Panc1 (cell line): ENCODE measurements around the gene ACOD1. TPM values are rescaled to one million over a fixed set of nuclear protein-coding genes. Genes with fewer than 3 reads are reported as not detected.

ENCODE experiments used
- ATAC-seq: fragments of 200-7000 bp; cut with Tn5 transposase; 2 replicates; pipeline ENCODE4 v1.9.1; 2020; ENCODE audit warnings: mild to moderate bottlenecking, moderate library complexity
- BruUV-seq: library from RNA; stranded (reverse); fragments of 400-500 nt; replicated peaks from 2 replicates; lab custom pipeline; 2021; lab: Mats Ljungman, UMichigan
- CTCF ChIA-PET: fragments of 300-600 bp; sonication (Branson Sonifier 250); formaldehyde crosslinking; loops from one replicate; lab custom pipeline; 2022; ENCODE audit warnings: antibody characterized with exemption; lab: Charles Lee
- POLR2A ChIA-PET: fragments of 300-600 bp; sonication (Branson Sonifier 250); formaldehyde crosslinking; loops from one replicate; lab custom pipeline; 2022; ENCODE audit warnings: antibody characterized with exemption; lab: Charles Lee
- DNase-seq: peaks from one replicate; pipeline ENCODE4 v3.0.0-alpha.2; 2010; ENCODE audit warnings: low read depth, low spot score
- H3K27ac ChIP-seq: 2 replicates; pipeline ENCODE4 v1.5.1; 2011; ENCODE audit warnings: mild to moderate bottlenecking, low read length, inconsistent platforms
- H3K27me3 ChIP-seq: fragments of 200-500 bp; sonication (Bioruptor generic); 2 replicates; pipeline ENCODE4 v1.6.0; 2014; ENCODE audit warnings: low read length, inconsistent platforms; ENCODE audit not compliant: control insufficient read depth, insufficient read depth
- H3K36me3 ChIP-seq: fragments of 200-500 bp; sonication (Bioruptor generic); 2 replicates; pipeline ENCODE4 v1.5.1; 2014; ENCODE audit warnings: inconsistent platforms, mild to moderate bottlenecking, low read length, moderate library complexity; ENCODE audit not compliant: control insufficient read depth, insufficient read depth
- H3K4me1 ChIP-seq: 2 replicates; pipeline ENCODE4 v1.5.1; 2011; ENCODE audit warnings: inconsistent platforms, mild to moderate bottlenecking, low read length, moderate library complexity; ENCODE audit not compliant: control insufficient read depth, insufficient read depth
- H3K4me3 ChIP-seq, 2 experiments: 2 replicates each; pipeline ENCODE4 v1.5.1; 2011 to 2012; ENCODE audit warnings: low read depth in 2 of 2, low read length in 2 of 2, mild to moderate bottlenecking in 2 of 2, inconsistent platforms in 1 of 2, moderate library complexity in 1 of 2
- H3K9me3 ChIP-seq: fragments of 200-500 bp; sonication (Bioruptor generic); 2 replicates; pipeline ENCODE4 v1.5.1; 2014; ENCODE audit warnings: low read depth, mild to moderate bottlenecking, inconsistent platforms, low read length, moderate library complexity; ENCODE audit not compliant: control insufficient read depth, insufficient read depth
- CTCF ChIP-seq: fragments of 450-650 bp; IDR thresholded peaks from 2 replicates; pipeline ENCODE4 v1.5.1; 2017; ENCODE audit warnings: mild to moderate bottlenecking
- POLR2AphosphoS5 ChIP-seq: IDR thresholded peaks from 2 replicates; pipeline ENCODE4 v1.6.1; 2012; ENCODE audit warnings: mild to moderate bottlenecking, low read depth, low read length, moderate library complexity
- REST ChIP-seq, 2 experiments: IDR thresholded peaks; 2 replicates each; pipeline ENCODE4 v1.6.1; 2011 to 2012; ENCODE audit warnings: low read depth in 2 of 2, control low read depth in 1 of 2, low read length in 1 of 2, mild to moderate bottlenecking in 1 of 2, moderate library complexity in 1 of 2; ENCODE audit not compliant: insufficient read depth in 1 of 2
- SIN3A ChIP-seq: IDR thresholded peaks from 2 replicates; pipeline ENCODE4 v1.6.1; 2012; ENCODE audit warnings: low read depth, mild to moderate bottlenecking, low read length, moderate library complexity, borderline replicate concordance; ENCODE audit not compliant: insufficient read depth
- TCF7L2 ChIP-seq: IDR thresholded peaks from 2 replicates; pipeline ENCODE4 v1.6.1; 2011; ENCODE audit warnings: mild to moderate bottlenecking, low read depth, low read length, inconsistent platforms
- in situ Hi-C: cut with HindIII; loops from 2 replicates; pipeline ENCODE4 v1.10.0; 2016; ENCODE audit warnings: low sequenced_read_pairs, low pct_unique_long_range_greater_than_20kb
- intact Hi-C: fragments of 100-400 bp; cut with micrococcal nuclease; formaldehyde crosslinking; loops from one replicate; pipeline ENCODE4 v1.10.0; 2022; ENCODE audit not compliant: unreplicated experiment
- total RNA-seq: library from RNA; stranded (reverse); gene quantifications from one replicate; pipeline ENCODE4 v1.2.1, GENCODE V29; 2021; ENCODE audit not compliant: unreplicated experiment

The ACOD1 gene
- total RNA-seq, 1 experiment from 2014 or later, result not detected

- TF ChIP-seq CTCF (no peak), REST (IDR thresholded peaks at IDR 0.05; ENCODE audit: insufficient read depth in 1 of 2, low read depth in 2 of 2, low read length in 1 of 2) (no peak), SIN3A (no peak), TCF7L2 (no peak), POLR2AphosphoS5 (no peak)
- ChIA-PET POLR2A (no interaction called here), CTCF (no interaction called here)
- H3K36me3 ChIP-seq, result no peaks in the 10 kb centered on the region
- no peaks in the 10 kb centered on the region for H3K9me3 ChIP-seq
- no peaks in the 10 kb centered on the region for H3K4me1 ChIP-seq
- H3K27ac ChIP-seq, result no peak overlapping the region
- in situ Hi-C loops (no loop called here), intact Hi-C loops (no loop called here)
- DNase-seq (no peak), ATAC-seq (no peak)
- H3K27me3 ChIP-seq, result no peaks in the 10 kb centered on the region
- H3K4me3 ChIP-seq, result no peak overlapping the region
- no TSS peak for BruUV-seq
Observed at GRCh38 chr13:76942363-76942762, 5.9 kb upstream of the ACOD1 start.

GRCh38 chr13:76943646-76944045 lies 4.7 kb upstream of the ACOD1 start:
- CTCF ChIA-PET, result no interaction called here
- BruUV-seq, result no TSS peak
- in situ Hi-C loops (no loop called here), intact Hi-C loops (no loop called here)
- TF ChIP-seq TCF7L2 (no peak), CTCF (no peak), SIN3A (no peak), REST (IDR thresholded peaks at IDR 0.05; ENCODE audit: insufficient read depth in 1 of 2, low read depth in 2 of 2, low read length in 1 of 2) (no peak), POLR2AphosphoS5 (no peak)
- no peak overlapping the region for H3K27ac ChIP-seq
- DNase-seq (no peak), ATAC-seq (no peak)
- POLR2A ChIA-PET, result no interaction called here
- no peak overlapping the region for H3K4me3 ChIP-seq
- no peaks in the 10 kb centered on the region for H3K36me3 ChIP-seq
- H3K27me3 ChIP-seq, result no peaks in the 10 kb centered on the region
- no peaks in the 10 kb centered on the region for H3K4me1 ChIP-seq
- H3K9me3 ChIP-seq, result no peaks in the 10 kb centered on the region
